Heart right ventricle (tissue), 16 donors: ENCODE measurements around the gene CA12. TPM values are rescaled to one million over a fixed set of nuclear protein-coding genes. Genes with fewer than 3 reads are reported as not detected.

Experiments used
- ATAC-seq, 8 donors: fragments of 200-7000 bp; cut with Tn5 transposase; one replicate each; pipeline ENCODE4 v1.9.1; 2020; ENCODE audit warnings: mild to moderate bottlenecking in 8 of 8, moderate library complexity in 8 of 8, moderate number of reproducible peaks in 1 of 8
- DNase-seq, 2 donors: peaks; one replicate each; pipeline ENCODE4 v3.0.0-alpha.2; 2020
- H3K27ac ChIP-seq, 10 donors: fragments of 200-600 bp; sonication (generic) in 2 of 10; one replicate each; pipeline versions ENCODE4 v1.5.0 to v1.8.0; 2020 to 2022; ENCODE audit warnings: mild to moderate bottlenecking in 3 of 10
- H3K27me3 ChIP-seq, 7 donors: fragments of 200-600 bp; one replicate each; pipeline ENCODE4 v1.8.0; 2021 to 2022; ENCODE audit warnings: mild to moderate bottlenecking in 2 of 7
- H3K36me3 ChIP-seq, 9 donors: fragments of 200-600 bp; sonication (generic) in 1 of 9; one replicate each; pipeline versions ENCODE4 v1.5.0 to v1.8.0; 2020 to 2022; ENCODE audit warnings: mild to moderate bottlenecking in 2 of 9
- H3K4me1 ChIP-seq, 9 donors: fragments of 200-600 bp; sonication (generic) in 1 of 9; one replicate each; pipeline versions ENCODE4 v1.5.0 to v1.8.0; 2020 to 2022; ENCODE audit warnings: mild to moderate bottlenecking in 4 of 9
- H3K4me3 ChIP-seq, 10 donors: fragments of 200-600 bp; sonication (generic) in 2 of 10; one replicate each; pipeline versions ENCODE4 v1.5.0 to v1.8.0; 2020 to 2022; ENCODE audit warnings: mild to moderate bottlenecking in 7 of 10, moderate library complexity in 2 of 10
- H3K9me3 ChIP-seq, 11 donors: fragments of 200-600 bp in 10 of 11; sonication (generic) in 2 of 11; one replicate each; pipeline versions ENCODE4 v1.5.0 to v1.8.0; 2013 to 2022; ENCODE audit warnings: mild to moderate bottlenecking in 2 of 11, control low read depth in 1 of 11, moderate library complexity in 1 of 11
- CTCF ChIP-seq, 9 donors: fragments of 200-600 bp; sonication (generic) in 2 of 9; IDR thresholded peaks; one replicate each; pipeline versions ENCODE4 v1.5.0 to v1.8.0; 2021 to 2022; ENCODE audit warnings: antibody characterized with exemption in 9 of 9, mild to moderate bottlenecking in 5 of 9, moderate library complexity in 1 of 9
- WGBS, 2 donors: extraction: QIAGEN DNeasy Blood & Tissue Kit; methylation state at CpG; one replicate each; pipeline ENCODE4 v1.1.7; 2013; ENCODE audit warnings: inconsistent platforms in 1 of 2; 5-methylcytosine and 5-hydroxymethylcytosine counted together
- intact Hi-C, 10 donors: fragments of 100-400 bp; cut with DNase I; formaldehyde crosslinking; loops; one replicate each; pipeline versions ENCODE4 v1.11.1 to v1.14.2; 2022
- polyA plus RNA-seq, 2 donors: library from polyadenylated mRNA; stranded (reverse); fragments of 200-250 nt; gene quantifications; one replicate each; pipeline ENCODE4 v1.2.3, GENCODE V29; 2013
- total RNA-seq, 10 donors: library from RNA; stranded (reverse); fragmentation: NEBNext Ultra II Directional in 3 of 10; extraction: Animal tissue kit (Norgen Biotek cat#: 25700) in 3 of 10; gene quantifications; one replicate each; pipeline versions ENCODE4 v1.2.1 to v1.2.4, GENCODE V29; 2021 to 2023
- donor health status: Arrhythmogenic right ventricular cardiomyopathy.
- donor health status: ischemic (EF 13 %, LVEDD 7.1; RV severe dilation, severe dysfunction).
- donor health status: healthy with polysubstance abuse.
- donor health status: DM: no; HTN: yes; CAD: no.
- donor health status: DM: no; HTN: no; CAD: no.
- donor health status: ischemic (EF 25% LVEDD 6.9; RV normal size, moderate dysfunction).
- donor health status: ischemic (EF 25% LVEDD 5.7; RV mildly dilated, moderate dysfunction).
- donor health status: healthy.
- donor health status: DM: yes; HTN: yes; CAD: no.
- donor health status: Ischemic cardiomyopathy.
- donor health status: ischemic (EF 35%, LVEDD 5.7; RV mildly dilated, moderate dysfunction).
- donor health status: nonischemic (EF 11% LVEDD 7.7; RV severe dilation, severe dysfunction).
- donor health status: DM: yes; HTN: yes; CAD: no.
- donor health status: PGD.
- donor health status: ischemic (EF 29% LVEDD 5.4; RV normal size, mild dysfunction).
- donor health status: nonischemic (EF 23%, LVEDD 6.1; RV moderate dilation, normal function).

Gene CA12
- total and polyA plus RNA-seq, 12 donors = 0.07 to 1.3 (median 0.15) TPM; not detected in 1

DNA sequence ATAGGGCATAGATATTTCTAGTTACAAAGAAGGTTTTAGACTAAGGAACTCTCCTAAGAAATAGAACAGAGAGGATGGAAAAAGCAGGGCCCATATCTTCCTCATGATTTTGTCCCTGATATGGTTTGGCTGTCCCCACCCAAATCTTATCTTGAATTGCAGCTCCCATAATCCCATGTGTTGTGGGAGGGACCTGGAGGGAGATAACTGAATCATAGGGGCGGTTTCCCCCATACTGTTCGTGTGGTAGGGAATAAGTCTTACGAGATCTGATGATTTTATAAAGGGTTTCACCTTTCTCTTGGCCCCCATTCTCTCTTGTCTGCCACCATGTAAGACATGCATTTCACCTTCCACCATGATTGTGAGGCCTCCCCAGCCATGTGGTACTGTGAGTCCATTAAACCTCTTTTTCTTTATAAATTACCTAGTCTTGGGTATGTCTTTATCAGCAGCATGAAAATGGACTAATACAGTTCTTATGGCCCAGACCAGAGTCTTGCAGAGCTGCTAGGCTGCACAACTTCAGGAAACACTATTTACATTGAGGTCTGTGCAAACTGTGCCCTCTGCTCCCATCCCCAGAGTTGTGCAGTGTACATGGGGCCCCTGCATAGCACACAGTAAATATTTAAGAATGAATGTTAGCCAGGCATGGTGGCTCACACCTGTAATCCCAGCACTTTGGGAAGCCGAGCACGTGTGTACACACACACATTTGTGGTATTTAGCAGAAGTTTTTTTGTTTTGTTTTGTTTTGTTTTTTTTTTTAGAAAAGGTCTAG lies 20.3 kb upstream of the CA12 start:
- 92 to 96% methylated on average over 5 of the region's 5 CpGs for WGBS, 2 donors
- no peak overlapping the region for H3K4me3 ChIP-seq
- H3K9me3 ChIP-seq = no peaks in the 10 kb centered on the region
- H3K27me3 ChIP-seq = no peaks in the 10 kb centered on the region
- no peak for DNase-seq
- ATAC-seq = no peak
- H3K4me1 ChIP-seq = peaks cover 0 to 9% (median 0%) of the 10 kb centered on the region in 9 donors
- no peaks in the 10 kb centered on the region for H3K36me3 ChIP-seq
- TF ChIP-seq CTCF (IDR thresholded peaks at IDR 0.05) = no peak
- intact Hi-C loops = loop anchor here in 8 of 10 donors (2.0 to 10.0 kb wide), 7 partner anchors 63 to 555 kb away; partner anchors contain the start of genes LACTB (in 1 of the 8) and TPM1 (in 1 of the 8)
- no peak overlapping the region for H3K27ac ChIP-seq

- WGBS, 2 donors = 89 to 92% methylated on average over 2 of the region's 2 CpGs
- intact Hi-C loops = loop anchor here in 5 of 10 donors (2.0 to 10.0 kb wide), 7 partner anchors 64 to 554 kb away; partner anchors contain the start of genes LACTB (in 1 of the 5) and TPM1 (in 1 of the 5)
These were observed 19.4 kb upstream of the CA12 start for GRCh38 chr15:63401078-63401477.

DNA sequence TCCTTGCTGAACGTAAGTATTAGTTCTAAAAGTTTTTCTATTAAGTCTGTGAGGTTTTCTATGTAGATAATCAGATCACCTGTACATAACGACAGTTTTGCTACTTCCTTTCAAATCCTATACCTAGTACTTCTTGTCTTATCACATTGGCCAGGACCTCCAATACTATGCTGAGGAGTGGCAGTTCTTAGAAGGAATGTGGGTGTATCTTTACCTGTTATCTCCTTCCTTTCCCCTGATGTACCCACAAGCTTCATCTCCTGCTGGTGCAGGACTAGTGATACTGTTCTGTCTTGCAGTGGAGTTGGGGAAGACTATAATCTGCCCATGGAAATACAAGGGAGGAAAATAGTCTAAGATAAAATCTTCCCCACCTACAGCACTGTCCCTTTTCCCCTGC lies 16.8 kb upstream of the CA12 start:
- no peak overlapping the region for H3K27ac ChIP-seq
- no peaks in the 10 kb centered on the region for H3K36me3 ChIP-seq
- TF ChIP-seq CTCF (IDR thresholded peaks at IDR 0.05) = no peak
- ATAC-seq = no peak
- no peak overlapping the region for H3K4me3 ChIP-seq
- no peaks in the 10 kb centered on the region for H3K27me3 ChIP-seq
- H3K4me1 ChIP-seq = peaks cover 0 to 4% (median 0%) of the 10 kb centered on the region in 9 donors
- intact Hi-C loops = no loop called here
- DNase-seq = no peak
- H3K9me3 ChIP-seq = no peaks in the 10 kb centered on the region
- WGBS, 2 donors = 85 to 88% methylated on average over 2 of the region's 2 CpGs

More at GRCh38 chr15:63401078-63401477, 19.4 kb upstream of the CA12 start:
- Histone ChIP-seq H3K27ac (no peak overlapping the region), H3K9me3 (no peaks in the 10 kb centered on the region), H3K4me1 (peaks cover 0 to 9% (median 0%) of the 10 kb centered on the region in 9 donors), H3K4me3 (no peak overlapping the region), H3K27me3 (no peaks in the 10 kb centered on the region), H3K36me3 (no peaks in the 10 kb centered on the region)
- TF ChIP-seq CTCF (IDR thresholded peaks at IDR 0.05) = no peak
- ATAC-seq (no peak), DNase-seq (no peak)

- Histone ChIP-seq H3K4me3 (no peak overlapping the region), H3K9me3 (no peaks in the 10 kb centered on the region), H3K27me3 (no peaks in the 10 kb centered on the region), H3K36me3 (no peaks in the 10 kb centered on the region), H3K27ac (no peak overlapping the region), H3K4me1 (peaks cover 0 to 6% (median 0%) of the 10 kb centered on the region in 9 donors)
- TF ChIP-seq CTCF (IDR thresholded peaks at IDR 0.05) = no peak
- ATAC-seq (no peak), DNase-seq (no peak)
- WGBS, 2 donors = 82 to 86% methylated on average over 8 of the region's 8 CpGs
- intact Hi-C loops = no loop called here
These were observed 14.7 kb upstream of the CA12 start for GRCh38 chr15:63396152-63396928.
